Measurements from ENCODE around the gene TSPAN8.

GRCh38 chr12:71169286-71169685 is 11.5 kb upstream of the TSPAN8 start:
- no peak for TF ChIP-seq CTCF (IDR thresholded peaks at IDR 0.05)
- no peak for TF ChIP-seq ZFX (IDR thresholded peaks at IDR 0.05; ENCODE audit: borderline replicate concordance)

Data from 22Rv1 (cell line).